H1 (cell line): Measurements from ENCODE around the gene DAPK2. TPM values are rescaled to one million over a fixed set of nuclear protein-coding genes. Genes with fewer than 3 reads are reported as not detected.
"Not testable (repeated sequence)": the region's sequence is repeated elsewhere in the genome, so short reads cannot be mapped to it uniquely, and the experiment has no call there.

ENCODE experiments used
- CTCF ChIA-PET: fragments of 300-600 bp; sonication (Branson Sonifier 250); formaldehyde crosslinking; loops from one replicate; lab custom pipeline; 2021; ENCODE audit not compliant: partially characterized antibody; lab: Charles Lee
- POLR2A ChIA-PET: fragments of 300-600 bp; sonication (Branson Sonifier 250); formaldehyde crosslinking; loops from one replicate; lab custom pipeline; 2021; ENCODE audit warnings: inconsistent platforms; ENCODE audit not compliant: partially characterized antibody; lab: Charles Lee
- DNase-seq, 2 experiments: peaks; one replicate each; pipeline versions ENCODE4 v3.0.0 to v3.0.0-alpha.2; 2010 to 2022; ENCODE audit warnings: low spot score in 2 of 2, low read depth in 1 of 2, mixed read lengths in 1 of 2
- FAIRE-seq: peaks from 2 replicates; lab custom pipeline; 2011; peaks lifted over from hg19 to GRCh38; lab: Jason Lieb, UNC
- H2AFZ ChIP-seq: 2 replicates; pipeline ENCODE4 v1.8.1; 2012; ENCODE audit warnings: low read length, inconsistent platforms
- H2AK5ac ChIP-seq: 2 replicates; pipeline ENCODE4 v1.6.1; 2013; ENCODE audit warnings: low read depth, low read length
- H2BK120ac ChIP-seq: replicated peaks from 2 replicates; pipeline ENCODE3; 2013; ENCODE audit warnings: low read depth, low read length, inconsistent platforms
- H2BK12ac ChIP-seq: 2 replicates; pipeline ENCODE4 v1.6.1; 2013; ENCODE audit warnings: low read depth, low read length
- H2BK15ac ChIP-seq: 2 replicates; pipeline ENCODE4 v1.6.1; 2013; ENCODE audit warnings: low read length
- H2BK20ac ChIP-seq: 2 replicates; pipeline ENCODE4 v1.6.1; 2013; ENCODE audit warnings: low read length
- H2BK5ac ChIP-seq: 2 replicates; pipeline ENCODE4 v1.6.1; 2013; ENCODE audit warnings: low read depth, low read length
- H3K14ac ChIP-seq: 2 replicates; pipeline ENCODE4 v1.6.1; 2013; ENCODE audit warnings: inconsistent platforms; ENCODE audit not compliant: insufficient read length
- H3K18ac ChIP-seq: 2 replicates; pipeline ENCODE4 v1.6.1; 2013; ENCODE audit warnings: low read length; ENCODE audit errors: extremely low read depth
- H3K23ac ChIP-seq: 2 replicates; pipeline ENCODE4 v1.6.1; 2013; ENCODE audit warnings: inconsistent platforms; ENCODE audit not compliant: insufficient read length
- H3K23me2 ChIP-seq: 2 replicates; pipeline ENCODE4 v1.6.1; 2013; ENCODE audit warnings: low read depth, low read length
- H3K27ac ChIP-seq: 2 replicates; pipeline ENCODE4 v1.6.1; 2011; ENCODE audit warnings: low read depth, low read length, inconsistent platforms
- H3K27me3 ChIP-seq, 4 experiments: replicated peaks in 1 of 4; 1 replicate in 1 of 4; 2 replicates in 3 of 4; pipeline versions ENCODE4 v1.6.1 to v1.8.1; 2011 to 2013; ENCODE audit warnings: low read length in 3 of 4, mild to moderate bottlenecking in 3 of 4, inconsistent platforms in 2 of 4, mixed read lengths in 2 of 4, moderate library complexity in 1 of 4; ENCODE audit not compliant: control insufficient read depth in 3 of 4, insufficient read depth in 3 of 4; ENCODE audit errors: extremely low read depth in 1 of 4
- H3K36me3 ChIP-seq, 4 experiments: 2 replicates each; pipeline versions ENCODE4 v1.6.1 to v1.8.1; 2011 to 2013; ENCODE audit warnings: mild to moderate bottlenecking in 4 of 4, low read length in 3 of 4, moderate library complexity in 2 of 4, control low read depth in 1 of 4, inconsistent platforms in 1 of 4; ENCODE audit not compliant: insufficient read depth in 4 of 4, control insufficient read depth in 2 of 4
- H3K4ac ChIP-seq: replicated peaks from 2 replicates; pipeline ENCODE3; 2013; ENCODE audit warnings: low read length, low read depth, mixed read lengths, inconsistent platforms; ENCODE audit not compliant: insufficient read length
- H3K4me1 ChIP-seq, 4 experiments: replicated peaks in 1 of 4; 1 replicate in 1 of 4; 2 replicates in 3 of 4; pipeline versions ENCODE4 v1.6.1 to v1.8.1; 2011 to 2013; ENCODE audit warnings: low read length in 3 of 4, inconsistent platforms in 2 of 4, mixed read lengths in 1 of 4; ENCODE audit not compliant: insufficient read depth in 4 of 4, control insufficient read depth in 3 of 4
- H3K4me2 ChIP-seq, 2 experiments: 2 replicates each; pipeline versions ENCODE4 v1.6.1 to v1.8.1; 2011 to 2013; ENCODE audit warnings: low read depth in 2 of 2, low read length in 2 of 2, control low read depth in 1 of 2, inconsistent platforms in 1 of 2, mild to moderate bottlenecking in 1 of 2; ENCODE audit not compliant: insufficient read depth in 1 of 2
- H3K4me3 ChIP-seq, 4 experiments: fragments of 200-600, 300-600 bp in 1 of 4; sonication (generic), shearing (Covaris generic), sonication (Bioruptor Twin) in 1 of 4; 2 replicates each; pipeline versions ENCODE4 v1.5.1 to v1.8.1; 2011 to 2016; ENCODE audit warnings: low read length in 4 of 4, low read depth in 3 of 4, control low read depth in 2 of 4, inconsistent platforms in 2 of 4, mild to moderate bottlenecking in 2 of 4, mixed read lengths in 1 of 4, moderate library complexity in 1 of 4; ENCODE audit not compliant: insufficient read depth in 2 of 4; ENCODE audit errors: extremely low read depth in 1 of 4
- H3K56ac ChIP-seq: replicated peaks from 2 replicates; pipeline ENCODE3; 2013; ENCODE audit warnings: low read depth, mild to moderate bottlenecking, mixed read lengths, low read length, inconsistent platforms; ENCODE audit not compliant: insufficient read length
- H3K79me1 ChIP-seq: 2 replicates; pipeline ENCODE4 v1.6.1; 2013; ENCODE audit warnings: low read depth, low read length, control low read depth
- H3K79me2 ChIP-seq, 2 experiments: 2 replicates each; pipeline versions ENCODE4 v1.6.1 to v1.8.1; 2012 to 2013; ENCODE audit warnings: low read length in 2 of 2, mild to moderate bottlenecking in 2 of 2, inconsistent platforms in 1 of 2; ENCODE audit not compliant: insufficient read depth in 2 of 2, control insufficient read depth in 1 of 2
- H3K9ac ChIP-seq, 4 experiments: replicated peaks in 1 of 4; 1 replicate in 1 of 4; 2 replicates in 3 of 4; pipeline versions ENCODE4 v1.6.1 to v1.8.1; 2011 to 2013; ENCODE audit warnings: low read depth in 3 of 4, low read length in 3 of 4, control low read depth in 2 of 4, mild to moderate bottlenecking in 2 of 4, moderate library complexity in 2 of 4, inconsistent platforms in 1 of 4; ENCODE audit errors: extremely low read depth in 1 of 4
- H3K9me3 ChIP-seq, 2 experiments: 2 replicates each; pipeline versions ENCODE4 v1.6.1 to v1.8.1; 2012 to 2013; ENCODE audit warnings: mild to moderate bottlenecking in 2 of 2, moderate library complexity in 2 of 2, control low read depth in 1 of 2, inconsistent platforms in 1 of 2, low read depth in 1 of 2, low read length in 1 of 2, mixed read lengths in 1 of 2; ENCODE audit not compliant: insufficient read depth in 2 of 2
- H4K20me1 ChIP-seq, 2 experiments: replicated peaks in 1 of 2; 2 replicates each; pipeline versions ENCODE3 to v1.8.1; 2011 to 2013; ENCODE audit warnings: inconsistent platforms in 2 of 2, low read length in 2 of 2, mild to moderate bottlenecking in 1 of 2; ENCODE audit not compliant: insufficient read depth in 2 of 2, control insufficient read depth in 1 of 2
- H4K5ac ChIP-seq: 2 replicates; pipeline ENCODE4 v1.6.1; 2013; ENCODE audit warnings: low read length, low read depth, mixed read lengths, inconsistent platforms; ENCODE audit not compliant: insufficient read length
- H4K8ac ChIP-seq: 2 replicates; pipeline ENCODE4 v1.8.0; 2013; ENCODE audit warnings: mild to moderate bottlenecking, moderate library complexity, low read length, inconsistent platforms; ENCODE audit not compliant: insufficient read depth; ENCODE audit errors: extremely low read depth
- H4K91ac ChIP-seq: replicated peaks from 2 replicates; pipeline ENCODE3; 2013; ENCODE audit warnings: low read length, mixed read lengths, inconsistent platforms; ENCODE audit not compliant: insufficient read length
- WGBS, 2 experiments: shearing (Covaris generic) in 1 of 2; methylation state at CpG; one replicate each; pipeline versions ENCODE4 v1.1.6 to v1.1.7; 2013 to 2015; ENCODE audit warnings: low lambda C conversion rate in 2 of 2, mixed read lengths in 2 of 2, inconsistent platforms in 1 of 2, low coverage in 1 of 2, missing lambda C conversion rate in 1 of 2; ENCODE audit not compliant: insufficient replicate concordance in 2 of 2, insufficient coverage in 1 of 2, insufficient read length in 1 of 2; ENCODE audit errors: extremely low coverage in 1 of 2, missing lambda C conversion rate in 1 of 2; 5-methylcytosine and 5-hydroxymethylcytosine counted together
- polyA plus RNA-seq, 7 experiments: library from polyadenylated mRNA; depleted of rRNA in 3 of 7; stranded (reverse) in 5 of 7; unstranded in 2 of 7; fragments of >200 nt in 5 of 7; fragments of 200-250 nt in 2 of 7; gene quantifications; 1 replicate in 5 of 7; 2 replicates in 1 of 7; 4 replicates in 1 of 7; pipeline versions ENCODE4 v1.2.1 to v1.2.3, GENCODE V29; 2011 to 2013; ENCODE audit warnings: missing spikeins in 2 of 7, mixed read lengths in 2 of 7
- total RNA-seq: library from RNA; stranded (reverse); fragmentation: NEBNext Ultra II Directional; extraction: Animal tissue kit (Norgen Biotek cat#: 25700); gene quantifications from 2 replicates; pipeline ENCODE4 v1.2.1, GENCODE V29; 2021

DAPK2 gene
- total and polyA plus RNA-seq, 2 of the 8 experiments (the other 6 are each of a cell fraction or from before 2014, with no cell fraction given) = 1.8 to 2.9 TPM

GRCh38 chr15:64053674-64054073 lies 7.4 kb upstream of the DAPK2 start:
- not testable (repeated sequence) for H4K20me1 ChIP-seq, H2BK120ac ChIP-seq, H2BK20ac ChIP-seq, H2BK15ac ChIP-seq, H3K56ac ChIP-seq, H3K14ac ChIP-seq, H3K23ac ChIP-seq, H3K27me3 ChIP-seq, DNase-seq, H4K8ac ChIP-seq, H4K5ac ChIP-seq, H3K36me3 ChIP-seq, H2AK5ac ChIP-seq, H3K4me2 ChIP-seq, H2AFZ ChIP-seq, H3K9ac ChIP-seq, H3K79me2 ChIP-seq, H3K27ac ChIP-seq, FAIRE-seq, H3K9me3 ChIP-seq, H2BK12ac ChIP-seq, H3K4me1 ChIP-seq, H2BK5ac ChIP-seq, H3K4me3 ChIP-seq, H3K23me2 ChIP-seq, H3K18ac ChIP-seq, H4K91ac ChIP-seq, H3K79me1 ChIP-seq, H3K4ac ChIP-seq
- CTCF ChIA-PET = interaction anchor here (0.5 to 2.1 kb wide), 6 partner anchors 14 to 336 kb away, joined by 3 to 9 read pairs (median 4); no protein-coding TSS in a partner anchor
- POLR2A ChIA-PET = interaction anchor here (1.3 kb wide), 1 partner anchor 46 kb away, joined by 3 read pairs; no protein-coding TSS in a partner anchor
- WGBS, 2 experiments = 94% methylated on average over 12 of the region's 12 CpGs; no CpG with 5 or more reads in 1 of the 2 experiments
